Choroid plexus epithelial cell (primary cell): ENCODE data around the gene NDUFA3.
"Not testable (repeated sequence)": the region's sequence is repeated elsewhere in the genome, so short reads cannot be mapped to it uniquely, and the experiment has no call there.

Experiments used
- DNase-seq: peaks from one replicate; pipeline ENCODE4 v3.0.0-alpha.2; 2010; ENCODE audit warnings: low read depth
- H3K4me3 ChIP-seq: 2 replicates; pipeline ENCODE4 v1.5.1; 2011; ENCODE audit warnings: low read depth, mild to moderate bottlenecking, control low read depth, low read length, moderate library complexity
- CTCF ChIP-seq: conservative IDR thresholded peaks from 2 replicates; pipeline ENCODE4 v1.5.1; 2011; ENCODE audit warnings: low read depth, mild to moderate bottlenecking, control low read depth, inconsistent platforms, low read length, moderate library complexity

Gene NDUFA3

GRCh38 chr19:54099190-54099902, 3.3 kb upstream of the NDUFA3 start:
- TF ChIP-seq CTCF, result no peak
- DNase-seq, result no peak
- H3K4me3 ChIP-seq, result no peak overlapping the region

GRCh38 chr19:54099903-54100255, 2.8 kb upstream of the NDUFA3 start:
- DNase-seq, H3K4me3 ChIP-seq: not testable (repeated sequence)

- H3K4me3 ChIP-seq, result no peak within 1 kb of the TSS
- no peak for TF ChIP-seq CTCF
- DNase-seq, result no peak
These were observed 2.1 kb upstream of the NDUFA3 start, which contains the start of gene OSCAR for GRCh38 chr19:54100561-54100960. TSS of gene OSCAR (minus strand) at chr19:54100803. CDS start at chr19:54100792, 11 bp downstream.

GRCh38 chr19:54104998-54105715, 2.5 kb downstream of the NDUFA3 start:
- no peak for TF ChIP-seq CTCF
- no peak for DNase-seq
- H3K4me3 ChIP-seq, result no peak overlapping the region

GRCh38 chr19:54105796-54106195, 3.1 kb downstream of the NDUFA3 start:
- no peak for TF ChIP-seq CTCF
- no peak overlapping the region for H3K4me3 ChIP-seq
- DNase-seq, result no peak

- H3K4me3 ChIP-seq, result no peak overlapping the region
- TF ChIP-seq CTCF, result no peak
- no peak for DNase-seq
These were observed 4.1 kb downstream of the NDUFA3 start for GRCh38 chr19:54106716-54107115.

GRCh38 chr19:54107876-54108490, 5.3 kb downstream of the NDUFA3 start:
- TF ChIP-seq CTCF, result no peak
- H3K4me3 ChIP-seq, result no peak overlapping the region
- no peak for DNase-seq
